Placental epithelial cell (primary cell): ENCODE measurements around the gene RELCH. TPM values are rescaled to one million over a fixed set of nuclear protein-coding genes. Genes with fewer than 3 reads are reported as not detected.

ENCODE experiments used
- small RNA-seq: library from RNA; depleted of rRNA; stranded (forward); fragments of <200 nt; gene quantifications from one replicate; pipeline ENCODE3, GENCODE V24; 2012
- total RNA-seq: library from RNA; depleted of rRNA; stranded (reverse); fragments of >200 nt; gene quantifications from 2 replicates; pipeline ENCODE4 v1.2.3, GENCODE V29; 2012

The RELCH gene
- total RNA-seq = 24.7 and 31.9 TPM in 2 replicates

GRCh38 chr18:62186774-62187542, at the start of gene RELCH, which contains the start of gene PIGN:
RELCH (plus strand) TSS chr18:62187255; CDS start chr18:62187506, 251 bp downstream.
PIGN (minus strand) TSS chr18:62187056; CDS start chr18:62161353, 25,703 bp downstream.

GRCh38 chr18:62324917-62325805, 138.1 kb downstream of the RELCH start, which contains the start of gene TNFRSF11A:
TNFRSF11A (plus strand) TSS chr18:62325310; CDS start chr18:62325353, 43 bp downstream.

Small RNA genes within 50 kb of the gene (small RNA-seq; reads per million reads assigned to genes)
- not detected for gene RF00019

Other genes with a start within 250 kb of the RELCH start
- gene PIGN, start 199 bp upstream of the RELCH start, total RNA-seq = 38.5 and 41.2 TPM in 2 replicates
- gene TNFRSF11A, start 138.1 kb downstream of the RELCH start, total RNA-seq = under 0.01 TPM in 1 of 2 replicates, not detected in the other